ENCODE data around the gene RGL2. TPM values are rescaled to one million over a fixed set of nuclear protein-coding genes. Genes with fewer than 3 reads are reported as not detected.

The RGL2 gene
- total and polyA plus RNA-seq, 2 donors (not counting 3 experiments of a cell fraction or from before 2014, with no cell fraction given): 87.7 to 90.3 TPM

- Histone ChIP-seq H3K79me2 (ENCODE audit: control insufficient read depth, insufficient read depth, low read length) (peaks cover 30% of the 10 kb centered on the region), H2AFZ (ENCODE audit: low read depth, low read length) (no peak overlapping the region), H3K9ac (replicated peaks; ENCODE audit: extremely low read depth, insufficient read depth, low read length) (no peak overlapping the region), H3K4me3 (replicated peaks in 1 of 3; ENCODE audit: insufficient read depth in 1 of 3, low read depth in 1 of 3, low read length in 3 of 3) (peak overlapping the region in 1 of 3 experiments; percentile 53), H3K36me3 (ENCODE audit: control insufficient read depth in 2 of 2, extremely low read depth in 1 of 2, insufficient read depth in 2 of 2, low read length in 2 of 2) (peaks cover 8 to 39% of the 10 kb centered on the region in 2 experiments), H3K9me1 (replicated peaks; ENCODE audit: control insufficient read depth, extremely low read depth, insufficient read depth, low read length) (no peaks in the 10 kb centered on the region), H3K9me3 (replicated peaks; ENCODE audit: control insufficient read depth, insufficient read depth, low read length) (no peaks in the 10 kb centered on the region), H3K27ac (ENCODE audit: insufficient read depth, low read depth, low read length) (no peak overlapping the region), H3K4me2 (ENCODE audit: insufficient read depth, low read length) (peak overlapping the region; percentile 32), H4K20me1 (replicated peaks; ENCODE audit: control insufficient read depth, extremely low read depth, insufficient read depth, low read length) (peaks cover 1% of the 10 kb centered on the region), H3K27me3 (ENCODE audit: control insufficient read depth in 2 of 2, insufficient read depth in 2 of 2, low read length in 2 of 2) (no peaks in the 10 kb centered on the region), H3K4me1 (ENCODE audit: control insufficient read depth, extremely low read depth, insufficient read depth, low read length) (peaks cover 39% of the 10 kb centered on the region)
- CTCF ChIA-PET: interaction anchor here (0.5 to 4.0 kb wide), 18 partner anchors 10 to 148 kb away, joined by 3 to 39 read pairs (median 4); partner anchors contain the start of genes PFDN6, RGL2, TAPBP and WDR46
- TF ChIP-seq MAX (IDR thresholded peaks at IDR 0.05; ENCODE audit: insufficient read depth, insufficient read length) (no peak), CTCF (IDR thresholded peaks at IDR 0.05; ENCODE audit: extremely low read depth in 1 of 2, insufficient read depth in 1 of 2, low read depth in 1 of 2, low read length in 2 of 2) (no peak), JUN (IDR thresholded peaks at IDR 0.05; ENCODE audit: borderline replicate concordance, insufficient read depth, insufficient read length, low read depth) (no peak), POLR2AphosphoS5 (IDR thresholded peaks at IDR 0.05; ENCODE audit: insufficient read depth, low read depth, low read length) (no peak), MYC (IDR thresholded peaks at IDR 0.05; ENCODE audit: low read depth, low read length) (no peak), FOS (IDR thresholded peaks at IDR 0.05; ENCODE audit: borderline replicate concordance, insufficient read depth, low read length) (no peak), EZH2 (IDR thresholded peaks at IDR 0.05; ENCODE audit: borderline replicate concordance, low read depth, low read length, severe bottlenecking) (no peak), POLR2A (IDR thresholded peaks at IDR 0.05; ENCODE audit: low read depth, low read length) (no peak), GATA2 (IDR thresholded peaks at IDR 0.05; ENCODE audit: insufficient read depth, insufficient read length, low read depth, low read length) (no peak)
- DNase-seq (ENCODE audit: low read depth, low spot score): no peak
- POLR2A ChIA-PET: interaction anchor here (1.0 to 2.3 kb wide), 3 partner anchors 20 to 306 kb away, joined by 4 to 8 read pairs (median 5); no protein-coding TSS in a partner anchor
- peak; percentile 12 for FAIRE-seq
- dilution Hi-C loops (cut with MboI; ENCODE audit: extremely low pct_ligation_motif_present, low sequenced_read_pairs): no loop called here
- intact Hi-C loops (cut with micrococcal nuclease): loop anchor here (2.0 kb wide), 1 partner anchor 35 kb away; no protein-coding TSS in a partner anchor
- no TSS peak for BruUV-seq (replicated peaks)
These were observed 20.9 kb downstream of the RGL2 start for GRCh38 chr6:33277663-33278391.

All from endothelial cell of umbilical vein (primary cell).